Prostate gland (tissue), 2 donors: ENCODE results near the gene NXN. TPM values are rescaled to one million over a fixed set of nuclear protein-coding genes. Genes with fewer than 3 reads are reported as not detected.
"Not testable (repeated sequence)": the region's sequence is repeated elsewhere in the genome, so short reads cannot be mapped to it uniquely, and the experiment has no call there.

Experiments
- DNase-seq: peaks from one replicate; pipeline ENCODE4 v3.0.0-alpha.2; 2019; ENCODE audit warnings: low spot score
- H3K27ac ChIP-seq, 2 donors: fragments of 200-600 bp; sonication (generic); 2 replicates each; pipeline ENCODE4 v1.5.1; 2017 to 2019
- H3K27me3 ChIP-seq: fragments of 200-600 bp; sonication (generic); replicated peaks from 2 replicates; pipeline ENCODE4 v1.5.1; 2019; ENCODE audit not compliant: insufficient read depth
- H3K36me3 ChIP-seq, 2 donors: fragments of 200-600 bp; sonication (generic); 1 replicate in 1 of 2; 2 replicates in 1 of 2; pipeline versions ENCODE4 v1.5.1 to v1.8.1; 2017 to 2019
- H3K4me1 ChIP-seq: fragments of 200-600 bp; sonication (generic); replicated peaks from 2 replicates; pipeline ENCODE4 v1.5.1; 2019
- H3K4me3 ChIP-seq, 2 donors: fragments of 200-600 bp; sonication (generic); 2 replicates each; pipeline ENCODE4 v1.5.1; 2017 to 2019
- H3K9me3 ChIP-seq: fragments of 200-600 bp; sonication (generic); 2 replicates; pipeline ENCODE4 v1.5.1; 2017
- POLR2A ChIP-seq: fragments of 450-650 bp; IDR thresholded peaks from one replicate; pipeline ENCODE4 v1.6.1; 2016; ENCODE audit warnings: antibody characterized with exemption, mild to moderate bottlenecking
- POLR2AphosphoS5 ChIP-seq: sonication (generic); formaldehyde crosslinking; IDR thresholded peaks from one replicate; pipeline ENCODE4 v1.6.1; 2017; ENCODE audit warnings: antibody characterized with exemption
- WGBS: methylation state at CpG from one replicate; pipeline ENCODE4 v1.1.5; 2018; 5-methylcytosine and 5-hydroxymethylcytosine counted together
- intact Hi-C: fragments of 100-400 bp; cut with DNase I; formaldehyde crosslinking; loops from one replicate; pipeline ENCODE4 v1.14.2; 2022
- total RNA-seq, 2 donors: library from RNA; depleted of rRNA; stranded (reverse); fragments of >200 nt; gene quantifications; one replicate each; pipeline ENCODE4 v1.1.0, GENCODE V29; 2016
- TF ChIP-seq, protein P1 (sequence below), 4 experiments: fragments of 200-600 bp in 2 of 4; fragments of 450-650 bp in 2 of 4; sonication (generic) in 2 of 4; IDR thresholded peaks; 1 replicate in 3 of 4; 2 replicates in 1 of 4; pipeline ENCODE4 v1.5.1; 2016 to 2019; ENCODE audit warnings: antibody characterized with exemption in 4 of 4, mild to moderate bottlenecking in 2 of 4, moderate library complexity in 2 of 4

Gene NXN
- total RNA-seq, 2 donors from 2014 or later, result 56.2 to 56.7 TPM

- TF ChIP-seq, protein P1, sequence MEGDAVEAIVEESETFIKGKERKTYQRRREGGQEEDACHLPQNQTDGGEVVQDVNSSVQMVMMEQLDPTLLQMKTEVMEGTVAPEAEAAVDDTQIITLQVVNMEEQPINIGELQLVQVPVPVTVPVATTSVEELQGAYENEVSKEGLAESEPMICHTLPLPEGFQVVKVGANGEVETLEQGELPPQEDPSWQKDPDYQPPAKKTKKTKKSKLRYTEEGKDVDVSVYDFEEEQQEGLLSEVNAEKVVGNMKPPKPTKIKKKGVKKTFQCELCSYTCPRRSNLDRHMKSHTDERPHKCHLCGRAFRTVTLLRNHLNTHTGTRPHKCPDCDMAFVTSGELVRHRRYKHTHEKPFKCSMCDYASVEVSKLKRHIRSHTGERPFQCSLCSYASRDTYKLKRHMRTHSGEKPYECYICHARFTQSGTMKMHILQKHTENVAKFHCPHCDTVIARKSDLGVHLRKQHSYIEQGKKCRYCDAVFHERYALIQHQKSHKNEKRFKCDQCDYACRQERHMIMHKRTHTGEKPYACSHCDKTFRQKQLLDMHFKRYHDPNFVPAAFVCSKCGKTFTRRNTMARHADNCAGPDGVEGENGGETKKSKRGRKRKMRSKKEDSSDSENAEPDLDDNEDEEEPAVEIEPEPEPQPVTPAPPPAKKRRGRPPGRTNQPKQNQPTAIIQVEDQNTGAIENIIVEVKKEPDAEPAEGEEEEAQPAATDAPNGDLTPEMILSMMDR (IDR thresholded peaks at IDR 0.05), result no peak
- TF ChIP-seq POLR2AphosphoS5 (no peak), POLR2A (no peak)
- Histone ChIP-seq H3K27me3 (no peaks in the 10 kb centered on the region), H3K36me3 (no peaks in the 10 kb centered on the region), H3K4me1 (peaks cover 7% of the 10 kb centered on the region), H3K27ac (no peak overlapping the region), H3K9me3 (no peaks in the 10 kb centered on the region), H3K4me3 (no peak overlapping the region)
- 66% methylated on average over 6 of the region's 6 CpGs for WGBS
- intact Hi-C loops, result no loop called here
- no peak for DNase-seq
Measured at GRCh38 chr17:976312-976711, 3.3 kb downstream of the NXN start.

- TF ChIP-seq POLR2AphosphoS5 (no peak), POLR2A (no peak)
- TF ChIP-seq, protein P1 (IDR thresholded peaks at IDR 0.05), result no peak
- no peak overlapping the region for H3K4me3 ChIP-seq
- H3K4me1 ChIP-seq, result peaks cover 7% of the 10 kb centered on the region
- no peak for DNase-seq
- H3K36me3 ChIP-seq, result no peaks in the 10 kb centered on the region
- H3K9me3 ChIP-seq, result no peaks in the 10 kb centered on the region
- H3K27me3 ChIP-seq, result no peaks in the 10 kb centered on the region
- intact Hi-C loops, result no loop called here
- WGBS, result 46% methylated on average over 5 of the region's 5 CpGs
- H3K27ac ChIP-seq, result peak overlapping the region in 1 of 2 donors; percentile 39
Measured at GRCh38 chr17:975371-975915, 4.1 kb downstream of the NXN start.

GRCh38 chr17:974778-975177 is 4.8 kb downstream of the NXN start:
- 75% methylated on average over 2 of the region's 2 CpGs for WGBS
- intact Hi-C loops, DNase-seq, H3K4me1 ChIP-seq, H3K4me3 ChIP-seq, H3K27me3 ChIP-seq, H3K9me3 ChIP-seq, H3K36me3 ChIP-seq: not testable (repeated sequence)
- peak overlapping the region in 1 of 2 donors; percentile 39 for H3K27ac ChIP-seq

DNA sequence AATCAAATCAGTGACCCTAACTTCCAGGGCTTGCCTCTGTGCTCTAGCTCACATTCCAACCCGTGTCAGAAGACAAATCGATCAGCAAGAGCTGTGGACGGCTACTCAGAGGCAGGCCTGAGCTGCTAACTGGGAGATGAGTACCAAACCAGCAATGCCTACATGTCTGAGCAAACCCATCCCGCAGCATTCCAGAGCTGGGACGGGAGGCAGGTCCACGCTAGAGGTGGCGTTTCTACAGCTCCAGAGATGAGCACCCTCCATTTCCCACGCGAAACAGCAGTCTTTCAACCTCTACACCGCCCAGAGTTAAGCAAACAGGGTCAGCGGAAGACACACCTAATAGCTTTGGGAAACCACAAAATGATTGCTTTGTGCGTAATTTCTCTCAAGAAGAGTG is 6.5 kb downstream of the NXN start:
- Histone ChIP-seq H3K36me3 (no peaks in the 10 kb centered on the region), H3K4me1 (peaks cover 9% of the 10 kb centered on the region), H3K9me3 (no peaks in the 10 kb centered on the region), H3K27me3 (no peaks in the 10 kb centered on the region), H3K4me3 (no peak overlapping the region), H3K27ac (no peak overlapping the region)
- intact Hi-C loops, result no loop called here
- DNase-seq, result peak; percentile 34
- 57% methylated on average over 12 of the region's 12 CpGs for WGBS
- TF ChIP-seq POLR2A, result no peak
- TF ChIP-seq, protein P1 (IDR thresholded peaks at IDR 0.05), result no peak
- no peak for TF ChIP-seq POLR2AphosphoS5

DNA sequence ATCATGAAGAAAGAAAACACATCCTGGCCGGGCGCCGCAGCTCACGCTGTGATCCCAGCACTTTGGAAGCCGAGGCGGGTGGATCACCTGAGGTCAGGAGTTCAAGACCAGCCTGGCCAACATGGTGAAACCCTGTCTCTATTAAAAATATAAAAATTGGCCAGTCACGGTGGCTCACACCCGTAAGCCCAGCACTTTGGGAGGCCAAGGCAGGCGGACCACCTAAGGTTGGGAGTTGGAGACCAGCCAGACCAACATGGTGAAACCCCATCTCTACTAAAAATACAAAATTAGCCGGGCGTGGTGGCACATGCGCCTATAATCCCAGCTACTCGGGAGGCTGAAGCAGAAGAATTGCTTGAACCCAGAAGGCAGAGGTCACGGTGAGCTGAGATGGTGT is 7.7 kb downstream of the NXN start:
- H3K36me3 ChIP-seq, H3K27me3 ChIP-seq, intact Hi-C loops, H3K4me1 ChIP-seq, H3K4me3 ChIP-seq, DNase-seq, H3K27ac ChIP-seq, H3K9me3 ChIP-seq: not testable (repeated sequence)
- WGBS, result 92% methylated on average over 14 of the region's 14 CpGs

DNA sequence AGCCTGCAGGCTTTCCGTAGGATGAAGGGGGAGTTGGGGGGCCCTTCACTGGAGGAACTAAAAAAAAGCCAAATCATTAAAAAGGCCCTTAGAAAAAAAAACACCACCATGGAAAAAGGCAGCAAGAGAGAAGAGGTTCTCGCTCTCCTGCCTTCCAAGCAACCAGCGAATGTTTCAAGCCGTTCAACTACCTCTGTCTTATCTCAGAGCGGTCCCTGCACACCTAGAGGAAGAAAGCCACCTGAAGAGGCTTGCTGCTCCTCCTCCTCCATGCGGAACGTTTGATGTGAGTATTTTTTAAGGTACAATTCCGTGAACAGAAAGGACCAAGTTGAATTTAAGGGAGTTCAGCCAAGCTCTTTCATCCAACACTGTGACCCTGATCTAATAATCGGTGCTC is 9.2 kb downstream of the NXN start:
- Histone ChIP-seq H3K4me1 (peaks cover 7% of the 10 kb centered on the region), H3K4me3 (peak overlapping the region; percentile 6 to 7), H3K27me3 (no peaks in the 10 kb centered on the region), H3K36me3 (no peaks in the 10 kb centered on the region), H3K27ac (peak overlapping the region; percentile 56 to 62), H3K9me3 (no peaks in the 10 kb centered on the region)
- DNase-seq, result no peak
- TF ChIP-seq POLR2AphosphoS5 (no peak), POLR2A (no peak)
- TF ChIP-seq, protein P1 (IDR thresholded peaks at IDR 0.05), result no peak
- intact Hi-C loops, result no loop called here
- WGBS, result 43% methylated on average over 9 of the region's 9 CpGs
